CD1c-positive myeloid dendritic cell (primary cell): ENCODE measurements around the gene LMF2.

Experiments
- DNase-seq: peaks from one replicate; pipeline ENCODE4 v3.0.0-alpha.2; 2016; ENCODE audit errors: extremely low spot score

The LMF2 gene

GRCh38 chr22:50483106-50483505 is 24.4 kb downstream of the LMF2 start:
- no peak for DNase-seq

GRCh38 chr22:50482107-50483074 is 25.1 kb downstream of the LMF2 start:
- DNase-seq: no peak

- peak; percentile 31 for DNase-seq
Measured at GRCh38 chr22:50481440-50482106, 25.9 kb downstream of the LMF2 start, which contains the start of gene ADM2. TSS of gene ADM2 (plus strand) at chr22:50481543. CDS start at chr22:50481848, 305 bp downstream.

GRCh38 chr22:50481045-50481439 is 26.5 kb downstream of the LMF2 start:
- DNase-seq: peak; percentile 16

GRCh38 chr22:50479721-50480120 is 27.8 kb downstream of the LMF2 start:
- DNase-seq: peak; percentile 5

- no peak for DNase-seq
Measured at GRCh38 chr22:50477923-50478322, 29.6 kb downstream of the LMF2 start.

GRCh38 chr22:50476868-50477267 is 30.6 kb downstream of the LMF2 start:
- no peak for DNase-seq

- DNase-seq: no peak
Measured at GRCh38 chr22:50475652-50476002, 31.9 kb downstream of the LMF2 start.

- peak; percentile 96 for DNase-seq
Measured at GRCh38 chr22:50474710-50475651, 32.5 kb downstream of the LMF2 start, which contains the start of gene SBF1. TSS of gene SBF1 (minus strand) at chr22:50475035. CDS start at chr22:50474840, 195 bp downstream.

- peak; percentile 35 for DNase-seq
Measured at GRCh38 chr22:50473855-50474671, 33.4 kb downstream of the LMF2 start.

GRCh38 chr22:50473088-50473487 is 34.4 kb downstream of the LMF2 start:
- peak; percentile 2 for DNase-seq

GRCh38 chr22:50471962-50472361 is 35.5 kb downstream of the LMF2 start:
- no peak for DNase-seq

GRCh38 chr22:50471197-50471847 is 36.2 kb downstream of the LMF2 start:
- DNase-seq: peak; percentile 4

- DNase-seq: no peak
Measured at GRCh38 chr22:50470491-50470890, 37.0 kb downstream of the LMF2 start.

- DNase-seq: peak; percentile 67
Measured at GRCh38 chr22:50469377-50470305, 37.9 kb downstream of the LMF2 start.

GRCh38 chr22:50468626-50469025 is 38.9 kb downstream of the LMF2 start:
- no peak for DNase-seq

- DNase-seq: no peak
Measured at GRCh38 chr22:50467773-50468440, 39.6 kb downstream of the LMF2 start.

- no peak for DNase-seq
Measured at GRCh38 chr22:50467341-50467740, 40.2 kb downstream of the LMF2 start.
